Lower lobe of right lung (tissue), 2 donors: Measurements from ENCODE around the gene PCAT7. TPM values are rescaled to one million over a fixed set of nuclear protein-coding genes. Genes with fewer than 3 reads are reported as not detected.

Source experiments
- ATAC-seq, 2 donors: fragments of 200-7000 bp; cut with Tn5 transposase; one replicate each; pipeline ENCODE4 v1.9.1; 2020 to 2022; ENCODE audit warnings: mild to moderate bottlenecking in 2 of 2, moderate library complexity in 2 of 2
- DNase-seq: peaks from one replicate; pipeline ENCODE4 v3.0.0-alpha.2; 2020
- H3K27ac ChIP-seq: fragments of 200-600 bp; one replicate; pipeline ENCODE4 v1.8.0; 2022
- H3K27me3 ChIP-seq: fragments of 200-600 bp; one replicate; pipeline ENCODE4 v1.8.0; 2022; ENCODE audit warnings: low read depth
- H3K36me3 ChIP-seq: fragments of 200-600 bp; one replicate; pipeline ENCODE4 v1.8.0; 2022; ENCODE audit warnings: mild to moderate bottlenecking
- H3K4me1 ChIP-seq: fragments of 200-600 bp; one replicate; pipeline ENCODE4 v1.8.0; 2022
- H3K4me3 ChIP-seq: fragments of 200-600 bp; one replicate; pipeline ENCODE4 v1.8.0; 2022; ENCODE audit warnings: mild to moderate bottlenecking
- H3K9me3 ChIP-seq: fragments of 200-600 bp; one replicate; pipeline ENCODE4 v1.8.0; 2022
- intact Hi-C: fragments of 100-400 bp; cut with DNase I; formaldehyde crosslinking; loops from one replicate; pipeline ENCODE4 v1.11.0; 2022
- total RNA-seq: library from RNA; stranded (reverse); fragmentation: NEBNext Ultra II Directional; extraction: Animal tissue kit (Norgen Biotek cat#: 25700); gene quantifications from one replicate; pipeline ENCODE4 v1.2.1, GENCODE V29; 2021
- TF ChIP-seq, protein P1 (sequence below): fragments of 200-600 bp; IDR thresholded peaks from one replicate; pipeline ENCODE4 v1.8.0; 2022; ENCODE audit warnings: antibody characterized with exemption, mild to moderate bottlenecking
- donor health status: DM: no; HTN: yes; CAD: no; lungs with severe emphysema.

The PCAT7 gene
- total RNA-seq, 1 donor from 2014 or later, result 0.30 TPM

DNA sequence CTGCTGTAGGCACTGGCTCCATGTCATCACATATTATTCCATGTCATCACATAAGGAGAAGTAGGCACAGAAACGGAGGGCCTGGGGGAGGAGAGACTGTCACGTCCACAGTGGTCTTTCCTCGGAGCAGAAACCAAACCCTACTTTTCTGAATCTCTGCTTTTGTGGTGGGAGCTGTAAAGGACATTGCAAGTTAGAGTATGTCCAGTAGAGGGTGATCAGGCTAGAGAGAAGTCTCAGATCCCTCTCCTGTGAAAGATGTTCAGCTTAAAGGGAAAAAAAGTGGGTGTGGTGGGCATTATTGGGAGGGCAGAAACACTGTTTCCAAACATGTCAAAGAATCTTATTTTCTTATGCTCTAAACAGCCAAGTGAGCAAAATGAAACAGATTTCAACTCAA is 58.1 kb downstream of the PCAT7 start:
- DNase-seq (no peak), ATAC-seq (no peak)
- Histone ChIP-seq H3K4me1 (peaks cover 9% of the 10 kb centered on the region), H3K36me3 (peaks cover 44% of the 10 kb centered on the region), H3K9me3 (no peaks in the 10 kb centered on the region), H3K27me3 (no peaks in the 10 kb centered on the region), H3K4me3 (no peak overlapping the region), H3K27ac (no peak overlapping the region)
- TF ChIP-seq, protein P1, sequence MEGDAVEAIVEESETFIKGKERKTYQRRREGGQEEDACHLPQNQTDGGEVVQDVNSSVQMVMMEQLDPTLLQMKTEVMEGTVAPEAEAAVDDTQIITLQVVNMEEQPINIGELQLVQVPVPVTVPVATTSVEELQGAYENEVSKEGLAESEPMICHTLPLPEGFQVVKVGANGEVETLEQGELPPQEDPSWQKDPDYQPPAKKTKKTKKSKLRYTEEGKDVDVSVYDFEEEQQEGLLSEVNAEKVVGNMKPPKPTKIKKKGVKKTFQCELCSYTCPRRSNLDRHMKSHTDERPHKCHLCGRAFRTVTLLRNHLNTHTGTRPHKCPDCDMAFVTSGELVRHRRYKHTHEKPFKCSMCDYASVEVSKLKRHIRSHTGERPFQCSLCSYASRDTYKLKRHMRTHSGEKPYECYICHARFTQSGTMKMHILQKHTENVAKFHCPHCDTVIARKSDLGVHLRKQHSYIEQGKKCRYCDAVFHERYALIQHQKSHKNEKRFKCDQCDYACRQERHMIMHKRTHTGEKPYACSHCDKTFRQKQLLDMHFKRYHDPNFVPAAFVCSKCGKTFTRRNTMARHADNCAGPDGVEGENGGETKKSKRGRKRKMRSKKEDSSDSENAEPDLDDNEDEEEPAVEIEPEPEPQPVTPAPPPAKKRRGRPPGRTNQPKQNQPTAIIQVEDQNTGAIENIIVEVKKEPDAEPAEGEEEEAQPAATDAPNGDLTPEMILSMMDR, result no peak
- intact Hi-C loops, result no loop called here

DNA sequence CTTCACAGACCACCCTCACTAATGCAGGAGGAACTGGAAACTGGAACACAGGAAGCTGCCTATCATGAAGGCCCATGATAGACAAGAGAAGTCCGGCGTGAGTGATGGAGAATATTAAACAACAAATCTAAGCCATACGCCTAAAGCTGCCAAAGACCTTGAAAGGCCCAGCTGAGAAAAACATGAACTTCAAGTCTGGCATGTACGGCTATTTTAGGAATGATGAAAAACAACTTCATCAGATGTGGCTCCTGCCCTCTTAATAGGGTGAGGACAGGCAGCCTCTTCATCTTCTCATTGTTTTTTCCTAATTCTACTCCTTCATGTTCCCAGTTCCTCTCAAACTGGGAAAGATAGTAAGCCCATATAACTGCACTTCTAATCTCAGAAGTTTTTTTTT is 64.1 kb downstream of the PCAT7 start:
- H3K36me3 ChIP-seq, result peaks cover 41% of the 10 kb centered on the region
- H3K27me3 ChIP-seq, result no peaks in the 10 kb centered on the region
- no peak for ATAC-seq
- H3K9me3 ChIP-seq, result no peaks in the 10 kb centered on the region
- TF ChIP-seq, protein P1, result no peak
- intact Hi-C loops, result no loop called here
- no peak overlapping the region for H3K27ac ChIP-seq
- no peak overlapping the region for H3K4me3 ChIP-seq
- no peaks in the 10 kb centered on the region for H3K4me1 ChIP-seq
- no peak for DNase-seq

Other genes with a start within 250 kb of the PCAT7 start
- gene NUTM2F, start 226.4 kb upstream of the PCAT7 start, total RNA-seq, result not detected
- gene FBP2, start 38.7 kb downstream of the PCAT7 start, total RNA-seq, result not detected
- gene FBP1, start 84.4 kb downstream of the PCAT7 start, total RNA-seq, result 527 TPM
- gene AOPEP, start 171.6 kb downstream of the PCAT7 start, total RNA-seq, result 63.7 TPM